ENCODE results near the gene RAB17. TPM values are rescaled to one million over a fixed set of nuclear protein-coding genes. Genes with fewer than 3 reads are reported as not detected.

RAB17 gene
- total RNA-seq, 4 donors from 2014 or later = 0.26 to 4.6 (median 4.0) TPM

DNA sequence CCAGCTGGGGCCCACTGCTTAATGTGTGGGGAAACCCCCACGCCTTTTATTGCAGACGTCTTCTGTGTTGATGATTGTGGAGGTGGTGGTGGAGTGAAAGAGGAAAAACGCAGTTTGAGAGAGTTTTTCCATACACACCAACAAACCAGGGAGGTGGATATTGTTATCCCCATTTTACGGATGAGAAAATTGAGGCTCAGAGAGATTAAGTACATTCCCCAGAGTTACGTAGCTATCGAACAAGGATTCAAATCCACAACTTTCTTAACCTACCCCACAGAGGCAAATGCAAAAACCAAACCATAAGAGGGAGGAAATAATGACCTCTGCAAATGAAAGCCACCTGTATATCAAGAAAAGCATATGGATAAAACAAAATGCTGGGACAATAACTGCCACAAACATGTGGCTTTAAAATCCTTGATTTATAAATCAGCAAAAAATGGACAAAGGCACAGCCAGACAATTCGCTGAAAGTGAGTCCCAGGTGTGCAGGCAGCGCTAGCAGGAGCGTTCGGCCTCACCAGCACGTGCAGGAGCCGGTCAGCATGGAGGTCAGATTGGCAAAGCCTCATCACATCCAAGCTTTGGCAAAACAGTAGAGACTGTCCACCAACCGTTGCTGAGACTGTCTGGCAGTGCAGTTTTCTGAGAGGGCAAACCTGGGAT, 12.6 kb upstream of the RAB17 start:
- H3K27me3 ChIP-seq = no peaks in the 10 kb centered on the region
- H3K9me3 ChIP-seq = no peaks in the 10 kb centered on the region
- peak overlapping the region in 1 of 2 donors; percentile 72 for H3K27ac ChIP-seq
- H3K36me3 ChIP-seq = no peaks in the 10 kb centered on the region
- TF ChIP-seq POLR2A (IDR thresholded peaks at IDR 0.05) = no peak
- TF ChIP-seq, protein P1, sequence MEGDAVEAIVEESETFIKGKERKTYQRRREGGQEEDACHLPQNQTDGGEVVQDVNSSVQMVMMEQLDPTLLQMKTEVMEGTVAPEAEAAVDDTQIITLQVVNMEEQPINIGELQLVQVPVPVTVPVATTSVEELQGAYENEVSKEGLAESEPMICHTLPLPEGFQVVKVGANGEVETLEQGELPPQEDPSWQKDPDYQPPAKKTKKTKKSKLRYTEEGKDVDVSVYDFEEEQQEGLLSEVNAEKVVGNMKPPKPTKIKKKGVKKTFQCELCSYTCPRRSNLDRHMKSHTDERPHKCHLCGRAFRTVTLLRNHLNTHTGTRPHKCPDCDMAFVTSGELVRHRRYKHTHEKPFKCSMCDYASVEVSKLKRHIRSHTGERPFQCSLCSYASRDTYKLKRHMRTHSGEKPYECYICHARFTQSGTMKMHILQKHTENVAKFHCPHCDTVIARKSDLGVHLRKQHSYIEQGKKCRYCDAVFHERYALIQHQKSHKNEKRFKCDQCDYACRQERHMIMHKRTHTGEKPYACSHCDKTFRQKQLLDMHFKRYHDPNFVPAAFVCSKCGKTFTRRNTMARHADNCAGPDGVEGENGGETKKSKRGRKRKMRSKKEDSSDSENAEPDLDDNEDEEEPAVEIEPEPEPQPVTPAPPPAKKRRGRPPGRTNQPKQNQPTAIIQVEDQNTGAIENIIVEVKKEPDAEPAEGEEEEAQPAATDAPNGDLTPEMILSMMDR (IDR thresholded peaks at IDR 0.05) = no peak
- H3K4me3 ChIP-seq = no peak overlapping the region
- DNase-seq = no peak
- H3K4me1 ChIP-seq = no peaks in the 10 kb centered on the region
- intact Hi-C loops (cut with DNase I; ENCODE audit: low total_unique reads) = no loop called here

DNA sequence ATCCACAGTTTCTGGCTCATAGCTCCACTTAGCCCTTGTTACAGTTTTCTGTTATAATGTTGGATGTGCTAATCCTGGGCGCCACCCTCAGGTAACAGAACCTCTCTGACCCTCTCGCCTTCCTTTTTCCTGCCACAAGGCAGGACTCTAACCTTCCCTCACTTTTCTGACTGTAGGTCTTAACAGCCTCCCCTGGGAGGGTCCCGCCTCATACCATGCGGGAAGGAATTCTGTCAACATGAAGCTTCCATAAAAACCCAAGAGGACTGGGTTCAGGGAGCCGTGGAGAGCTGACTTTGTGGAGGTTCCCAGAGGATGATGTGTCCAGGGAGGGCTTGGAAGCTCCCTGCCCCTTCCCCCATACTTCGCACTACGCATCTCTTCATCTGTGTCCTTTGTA, 11.9 kb upstream of the RAB17 start:
- no peaks in the 10 kb centered on the region for H3K9me3 ChIP-seq
- intact Hi-C loops (cut with DNase I; ENCODE audit: low total_unique reads) = no loop called here
- no peak for DNase-seq
- H3K27me3 ChIP-seq = no peaks in the 10 kb centered on the region
- no peaks in the 10 kb centered on the region for H3K36me3 ChIP-seq
- no peak overlapping the region for H3K27ac ChIP-seq
- TF ChIP-seq, protein P1 (IDR thresholded peaks at IDR 0.05) = no peak
- TF ChIP-seq POLR2A (IDR thresholded peaks at IDR 0.05) = no peak
- H3K4me1 ChIP-seq = no peaks in the 10 kb centered on the region
- no peak overlapping the region for H3K4me3 ChIP-seq

DNA sequence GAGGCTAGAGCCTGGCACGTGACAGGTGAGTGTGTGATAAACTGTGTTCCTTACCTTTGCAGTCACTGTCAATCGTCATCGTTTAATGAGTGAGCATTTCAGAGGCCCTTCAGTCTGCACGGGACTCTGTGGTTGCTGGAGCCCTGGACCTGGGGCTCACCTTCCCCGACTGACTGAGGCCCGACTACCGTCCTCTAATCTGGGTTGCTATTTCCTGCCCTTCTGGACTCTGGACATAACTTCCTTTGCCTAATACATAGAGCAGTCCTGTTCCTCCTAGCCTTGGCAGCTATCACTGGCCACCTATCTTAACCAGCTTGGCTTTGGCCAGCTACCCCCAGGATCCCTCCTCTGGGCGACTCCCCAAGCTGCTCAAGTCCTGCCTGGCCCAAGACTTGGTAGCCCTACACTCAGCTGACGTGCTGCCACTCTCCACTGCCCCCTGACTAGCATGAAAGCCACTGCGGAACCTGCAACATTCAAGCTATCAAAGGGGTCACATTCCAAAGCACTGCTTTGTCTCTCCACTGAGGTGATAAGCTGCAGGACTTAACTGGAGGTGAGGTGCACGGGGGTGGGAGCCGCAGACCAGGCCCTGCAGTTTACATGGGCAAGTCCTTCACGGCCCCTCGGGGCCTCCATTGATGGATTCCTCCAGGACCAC, 11.1 kb upstream of the RAB17 start:
- peak overlapping the region; percentile 83 to 86 for H3K27ac ChIP-seq
- H3K36me3 ChIP-seq = no peaks in the 10 kb centered on the region
- no peaks in the 10 kb centered on the region for H3K27me3 ChIP-seq
- H3K4me1 ChIP-seq = no peaks in the 10 kb centered on the region
- H3K4me3 ChIP-seq = no peak overlapping the region
- intact Hi-C loops (cut with DNase I; ENCODE audit: low total_unique reads) = no loop called here
- no peaks in the 10 kb centered on the region for H3K9me3 ChIP-seq
- TF ChIP-seq, protein P1 (IDR thresholded peaks at IDR 0.05) = no peak
- no peak for TF ChIP-seq POLR2A (IDR thresholded peaks at IDR 0.05)
- no peak for DNase-seq

DNA sequence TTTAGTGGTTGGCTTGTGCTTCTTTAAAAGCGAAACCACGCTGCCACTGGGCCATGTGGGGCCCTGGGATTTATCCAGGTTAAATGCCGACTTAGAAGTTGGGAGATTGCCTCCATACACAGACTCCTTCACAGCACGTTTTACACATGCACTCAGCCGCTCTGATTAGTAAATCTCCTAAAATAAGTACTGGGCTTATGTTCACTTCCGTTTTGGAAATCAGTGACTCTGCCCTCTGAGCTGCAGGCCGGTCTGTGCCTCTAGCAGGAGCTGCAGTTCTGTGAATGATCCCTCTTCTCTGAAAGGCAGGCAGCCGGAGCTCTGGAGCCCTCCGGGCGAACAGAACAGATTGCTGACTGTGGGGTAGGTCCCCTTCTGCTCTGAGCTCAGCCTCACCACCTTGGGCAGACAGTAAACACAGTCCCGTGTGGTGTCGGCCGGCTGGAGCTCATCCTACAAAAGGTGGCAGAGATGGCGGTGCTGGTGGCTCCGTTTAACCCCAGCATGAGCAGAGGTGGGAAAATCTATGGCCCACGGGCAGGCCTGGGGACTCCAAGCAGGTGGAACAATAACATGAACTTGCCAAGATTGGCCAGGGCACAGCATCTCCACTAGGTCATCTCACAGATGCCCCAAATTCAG, 9.8 kb upstream of the RAB17 start:
- intact Hi-C loops (cut with DNase I; ENCODE audit: low total_unique reads) = no loop called here
- H3K4me1 ChIP-seq = no peaks in the 10 kb centered on the region
- TF ChIP-seq, protein P1 (IDR thresholded peaks at IDR 0.05) = peak; percentile 41 to 57 (median 46)
- TF ChIP-seq POLR2A (IDR thresholded peaks at IDR 0.05) = peak; percentile 18 to 29

More for the DNA sequence above, 9.8 kb upstream of the RAB17 start:
- Histone ChIP-seq H3K9me3 (no peaks in the 10 kb centered on the region), H3K4me3 (peak overlapping the region in 1 of 2 donors; percentile 29), H3K27ac (peak overlapping the region; percentile 83 to 86), H3K27me3 (no peaks in the 10 kb centered on the region), H3K36me3 (no peaks in the 10 kb centered on the region)
- peak; percentile 66 to 78 for DNase-seq

All from uterus (tissue), 4 donors.